ENCODE data around the gene MAP3K9.
A peak's percentile ranks its signal among the peaks of the same experiment; 100 is the strongest.

The MAP3K9 gene

DNA sequence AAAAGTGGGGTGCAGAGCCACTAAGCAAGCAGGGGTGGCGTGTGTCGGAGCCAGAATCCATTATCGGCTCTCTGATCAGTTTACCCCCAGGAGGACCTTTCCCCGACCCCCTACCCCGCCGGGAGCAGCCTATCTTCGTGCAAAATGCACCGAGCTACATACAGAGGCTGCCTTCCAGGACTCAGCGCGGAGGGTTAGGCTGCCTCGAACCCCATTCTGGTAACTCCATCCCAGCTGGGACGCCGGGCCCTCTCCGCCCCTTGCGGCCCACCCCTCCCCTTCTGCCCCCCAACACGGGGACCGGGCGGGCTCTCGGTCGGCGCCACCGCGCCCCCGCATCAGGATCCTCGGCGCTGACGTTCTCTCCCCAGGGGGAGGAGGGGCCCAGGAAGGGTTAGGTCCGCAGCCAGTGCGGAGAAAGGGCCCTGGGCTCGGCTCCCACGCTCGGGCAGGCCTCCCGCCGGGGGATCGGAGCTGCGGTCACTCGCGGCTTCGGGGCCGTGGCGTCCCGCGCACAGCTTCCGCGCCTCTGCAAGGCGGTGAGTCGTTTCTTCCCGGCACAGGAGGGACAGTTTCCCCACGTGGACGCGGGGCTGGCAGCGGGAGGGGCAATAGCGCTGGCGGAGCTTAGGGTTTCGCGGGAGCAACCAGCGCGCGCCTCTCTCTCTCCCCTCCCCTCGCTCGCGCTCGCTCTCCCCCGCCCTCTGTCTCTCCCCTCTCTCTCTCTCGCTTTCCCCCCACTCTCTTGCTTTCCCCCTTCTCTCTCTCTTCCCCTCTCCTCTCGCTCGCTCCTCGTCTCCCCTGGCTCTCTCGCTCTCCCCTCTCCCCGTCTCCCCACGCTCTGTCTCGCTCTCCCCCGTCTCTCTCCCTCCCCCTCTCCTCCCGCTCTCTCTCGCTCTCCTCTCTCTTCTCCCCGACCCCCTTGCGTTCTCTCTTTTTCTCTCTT lies 12.5 kb upstream of the MAP3K9 start:
- DNase-seq (ENCODE audit: low read depth) = peak; percentile 30

DNA sequence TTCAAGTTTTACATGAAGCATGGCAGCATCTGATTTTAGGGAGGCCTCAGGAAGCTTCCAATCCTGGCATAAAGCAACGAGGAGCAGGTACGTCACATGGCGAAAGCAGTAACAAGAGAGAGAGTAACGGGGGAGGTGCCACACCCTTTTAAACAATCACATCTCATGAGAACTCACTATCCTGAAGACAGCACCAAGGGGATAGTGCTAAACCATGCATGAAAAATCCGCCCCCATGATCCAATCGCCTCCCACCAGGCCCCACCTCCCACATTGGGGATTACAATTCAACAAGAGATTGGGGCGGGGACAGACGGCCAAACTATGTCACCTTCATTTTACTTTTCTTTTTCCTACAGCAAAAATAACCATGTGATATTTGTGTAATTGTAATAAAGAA lies 7.2 kb upstream of the MAP3K9 start:
- no peak for DNase-seq (ENCODE audit: low read depth)

DNA sequence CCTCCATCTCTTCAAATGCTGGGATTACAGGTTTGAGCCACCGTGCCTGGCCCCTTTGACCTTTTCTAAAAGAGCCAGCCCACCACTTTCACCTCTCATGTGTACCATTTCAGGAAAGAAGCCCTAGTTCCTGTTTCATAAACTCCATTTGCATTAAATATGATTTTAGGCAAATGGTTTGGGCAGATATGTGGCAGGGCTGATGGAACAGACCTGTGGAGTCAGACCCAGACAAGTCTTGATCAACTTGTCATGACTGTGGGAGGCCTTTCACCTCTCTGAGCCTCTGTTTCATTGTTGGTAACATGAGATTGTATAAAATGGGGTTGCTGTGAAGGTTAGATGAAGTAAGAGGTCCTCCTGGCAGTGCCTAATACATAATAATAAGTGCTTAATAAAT lies 5.2 kb upstream of the MAP3K9 start:
- no peak for DNase-seq (ENCODE audit: low read depth)

DNA sequence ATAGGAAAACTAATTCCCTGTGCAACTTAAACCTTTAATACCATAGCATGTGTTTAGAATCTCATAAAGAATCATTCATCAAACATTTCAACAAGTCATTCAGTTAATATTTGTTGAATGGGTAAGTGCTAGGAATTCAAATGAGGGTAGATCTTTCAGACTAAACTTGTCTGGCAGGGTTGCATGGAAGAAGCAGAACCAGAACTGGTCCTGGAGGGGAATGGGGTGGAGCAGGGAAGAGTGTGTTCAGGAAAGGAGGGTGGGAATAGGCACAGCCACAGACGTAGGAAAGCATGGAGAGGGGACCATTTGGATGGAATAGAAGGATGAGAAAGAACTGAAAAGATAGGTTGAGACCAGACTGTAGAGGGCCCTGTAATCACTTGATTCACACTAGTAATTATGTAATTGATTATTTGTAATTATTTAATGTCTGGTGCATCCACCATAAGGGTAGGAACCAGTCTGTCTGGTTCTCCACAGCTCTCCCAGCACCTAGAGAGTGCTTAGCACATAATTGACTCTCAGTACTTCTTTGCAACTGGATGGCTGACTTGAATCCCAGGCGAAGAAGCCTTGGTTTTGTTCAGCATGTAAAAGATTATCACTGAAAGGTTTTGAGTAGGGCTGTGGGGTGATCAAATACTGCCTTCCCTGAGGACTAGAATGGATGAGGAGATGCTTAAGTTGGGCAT lies 3.0 kb upstream of the MAP3K9 start:
- DNase-seq (ENCODE audit: low read depth) = no peak

DNA sequence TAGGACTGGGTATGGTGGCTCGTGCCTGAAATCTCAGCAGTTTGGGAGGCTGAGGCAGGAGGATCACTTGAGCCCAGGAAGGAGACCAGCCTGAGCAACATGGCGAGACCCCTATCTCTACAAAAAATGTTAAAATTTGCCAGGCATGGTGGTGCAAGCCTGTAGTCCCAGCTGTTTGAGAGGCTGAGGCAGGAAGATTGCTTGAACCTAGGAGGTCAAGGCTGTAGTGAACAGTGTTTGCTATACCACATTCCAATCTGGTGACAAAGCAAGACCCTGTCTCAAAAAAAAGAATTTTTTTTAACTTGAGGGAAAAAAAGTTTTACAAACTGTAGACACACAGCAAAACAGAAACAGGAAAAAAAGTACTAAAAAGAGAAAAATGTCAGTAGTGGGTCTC lies 2.3 kb upstream of the MAP3K9 start:
- DNase-seq (ENCODE audit: low read depth) = no peak

DNA sequence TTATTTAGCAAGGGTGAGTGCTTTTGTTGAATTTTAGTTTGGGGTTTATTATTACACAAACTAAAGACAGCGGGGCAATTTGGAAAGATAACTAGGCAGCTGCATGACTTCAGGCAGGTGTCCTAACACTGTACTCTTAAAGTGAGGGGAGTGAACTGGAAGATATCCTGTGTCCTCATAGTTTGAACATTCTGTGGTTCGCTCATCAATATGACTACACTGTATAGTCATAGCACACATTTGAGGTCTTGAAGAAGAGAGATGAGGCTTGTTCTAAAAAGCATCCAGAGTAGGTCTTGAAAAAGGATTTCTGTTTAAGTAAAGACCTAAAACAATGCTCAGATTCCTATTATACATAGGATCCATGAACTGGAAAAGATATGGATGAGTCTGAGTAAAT lies 1.7 kb upstream of the MAP3K9 start:
- DNase-seq (ENCODE audit: low read depth) = no peak

DNA sequence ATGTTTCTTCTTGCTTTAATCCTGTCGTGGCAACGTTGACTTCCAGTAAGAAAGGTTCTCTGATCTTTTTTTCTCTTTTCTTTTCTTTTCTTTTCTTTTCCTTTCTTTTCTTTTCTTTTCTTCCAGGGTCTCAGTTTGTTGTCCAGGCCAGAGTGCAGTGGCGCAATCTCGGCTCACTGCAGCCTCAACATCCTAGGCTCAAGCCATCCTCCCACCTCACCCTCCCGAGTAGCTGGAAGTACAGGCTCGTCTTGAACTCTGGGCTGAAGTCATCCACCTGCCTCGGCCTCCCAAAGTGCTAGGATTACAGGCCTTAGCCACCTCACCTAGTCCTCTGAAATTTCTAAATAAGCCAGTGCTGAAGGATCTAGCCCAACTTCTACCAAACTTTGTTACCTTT lies 1.3 kb upstream of the MAP3K9 start:
- DNase-seq (ENCODE audit: low read depth) = no peak

DNA sequence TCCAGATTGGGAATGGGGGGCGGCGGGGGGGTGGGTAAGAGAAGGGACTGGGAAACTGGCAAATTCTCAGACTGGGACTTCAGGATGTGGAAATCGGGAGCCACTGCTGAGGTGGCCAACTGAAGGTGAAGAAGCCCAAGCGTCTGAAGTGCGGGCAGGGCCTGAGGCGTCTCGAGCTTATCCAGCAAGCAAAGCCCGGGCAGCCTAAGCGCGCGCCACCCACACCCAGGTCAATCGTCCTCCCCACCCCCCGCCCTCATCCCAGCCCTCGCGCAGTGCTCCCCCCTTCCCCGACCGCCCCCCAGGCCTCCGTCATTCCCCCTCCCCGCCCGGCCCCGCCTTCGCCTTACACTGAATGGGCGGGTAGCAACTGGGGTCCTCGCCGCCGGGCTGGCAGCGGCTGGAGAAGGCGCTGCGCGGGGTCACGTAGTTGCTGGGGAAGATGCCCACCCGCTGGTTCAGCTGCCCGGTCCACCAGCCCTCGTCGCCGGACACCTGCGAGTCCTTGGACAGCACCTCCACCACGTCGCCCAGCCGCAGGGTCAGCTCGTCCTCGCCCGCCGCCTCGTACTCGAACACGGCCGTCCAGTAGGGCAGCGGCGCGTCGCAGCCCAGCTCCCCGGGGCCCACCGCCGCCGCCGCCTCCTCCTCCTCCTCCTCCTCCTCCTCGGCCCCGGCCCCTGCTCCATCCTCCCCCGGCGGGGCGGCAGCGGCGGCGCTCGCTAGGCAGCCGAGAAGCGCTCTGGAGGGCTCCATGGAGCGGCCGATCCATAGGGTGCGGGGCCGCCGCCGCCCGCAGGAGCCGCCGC lies 693 bp downstream of the MAP3K9 start:
- DNase-seq (ENCODE audit: low read depth) = peak; percentile 17

DNA sequence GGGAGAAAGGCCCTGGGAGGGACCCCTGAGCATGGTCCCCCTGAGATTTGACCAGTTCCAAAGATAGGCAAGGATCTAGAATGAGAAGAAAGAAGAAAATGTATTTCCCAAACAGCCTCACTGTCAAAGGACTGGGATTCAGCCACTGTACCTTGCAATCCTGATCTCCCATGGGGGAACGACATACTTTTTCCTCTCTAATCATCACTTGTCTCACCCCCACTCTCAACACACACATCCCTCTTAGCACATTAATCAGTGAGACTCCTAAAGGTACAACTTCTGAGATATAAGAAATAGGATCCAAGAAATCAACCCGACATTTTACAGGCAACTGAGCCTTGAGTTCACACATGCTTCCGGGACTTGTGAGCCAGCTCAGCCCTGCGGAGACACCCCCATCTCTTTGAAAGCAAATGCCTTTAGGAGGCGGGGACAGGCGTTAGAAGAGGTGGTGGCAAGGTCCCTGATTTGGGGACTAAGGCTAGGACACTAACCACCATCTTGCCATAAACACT lies 1.4 kb downstream of the MAP3K9 start:
- DNase-seq (ENCODE audit: low read depth) = no peak

DNA sequence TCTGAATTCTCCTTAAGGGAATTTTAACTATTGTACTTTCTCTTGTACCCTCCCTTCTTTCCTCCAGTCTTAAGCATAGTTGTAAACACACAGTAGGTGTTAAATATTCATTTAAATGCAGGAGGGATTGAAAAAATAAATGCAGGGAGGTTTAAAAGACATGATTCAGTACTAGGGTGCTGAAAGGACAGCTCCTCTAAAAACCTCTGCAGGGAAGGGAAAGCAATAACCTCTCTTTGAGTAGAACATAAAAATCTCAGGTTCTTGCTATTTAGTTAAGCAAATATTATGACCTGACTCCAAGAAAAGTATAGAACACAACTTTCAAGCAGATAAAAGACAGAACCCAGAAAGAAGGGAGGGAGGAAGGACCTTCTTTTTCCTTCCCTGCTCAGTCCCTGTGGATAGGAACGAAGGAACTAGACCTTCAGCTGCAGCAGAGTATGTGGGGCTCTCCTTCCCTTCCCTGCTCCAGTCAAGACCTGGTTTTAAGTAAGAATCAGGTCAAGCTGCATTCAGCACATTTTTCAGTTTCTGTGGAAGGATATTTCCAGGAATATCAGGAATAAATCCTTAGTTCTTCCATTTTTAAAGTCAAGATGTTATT lies 4.7 kb downstream of the MAP3K9 start:
- no peak for DNase-seq (ENCODE audit: low read depth)

DNA sequence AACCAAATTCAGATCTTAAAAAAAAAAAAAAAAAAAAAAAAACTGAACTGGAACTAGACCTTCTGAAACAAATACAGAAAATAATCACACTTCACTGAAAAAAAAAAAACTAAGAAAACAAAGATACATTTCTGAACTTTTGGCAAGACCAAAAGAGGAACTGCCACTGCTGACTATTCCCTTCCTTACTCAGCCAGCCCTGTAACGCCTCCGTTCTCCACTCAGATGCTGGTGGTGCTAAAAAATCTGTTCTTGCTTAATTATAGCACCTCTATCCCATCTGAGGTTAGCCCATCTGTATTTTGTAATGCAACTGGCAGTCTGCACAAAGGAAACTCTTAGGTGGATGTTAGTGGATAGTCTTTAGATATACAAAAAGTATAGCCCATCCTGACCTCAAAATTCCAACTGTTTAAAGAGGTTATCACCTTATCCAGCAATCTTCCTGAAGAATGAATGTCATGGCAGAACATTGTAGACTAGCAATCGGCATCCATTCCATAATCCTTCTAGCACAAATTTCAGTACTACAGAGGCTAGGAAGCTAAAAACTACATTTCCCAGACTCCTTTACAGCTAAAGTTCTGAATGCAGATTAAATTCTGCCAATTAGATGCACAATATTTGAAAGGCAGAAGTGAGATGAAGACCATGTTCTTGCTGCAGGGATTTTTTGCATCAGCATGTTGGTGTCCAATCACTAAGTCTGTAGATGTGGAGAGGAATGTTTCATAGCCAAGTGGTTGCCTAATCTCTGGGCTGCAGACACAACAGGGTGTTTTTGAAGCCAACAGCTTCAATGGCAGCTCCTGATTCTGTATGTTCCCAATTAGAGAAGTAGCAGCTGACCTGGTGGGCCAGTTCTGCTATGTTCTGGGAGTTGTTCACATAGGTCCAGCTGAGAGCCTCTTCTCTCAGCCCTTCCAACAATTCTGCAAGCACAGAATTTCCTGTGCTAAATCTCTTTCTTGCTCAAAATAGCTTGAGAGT lies 5.7 kb downstream of the MAP3K9 start:
- DNase-seq (ENCODE audit: low read depth) = no peak

DNA sequence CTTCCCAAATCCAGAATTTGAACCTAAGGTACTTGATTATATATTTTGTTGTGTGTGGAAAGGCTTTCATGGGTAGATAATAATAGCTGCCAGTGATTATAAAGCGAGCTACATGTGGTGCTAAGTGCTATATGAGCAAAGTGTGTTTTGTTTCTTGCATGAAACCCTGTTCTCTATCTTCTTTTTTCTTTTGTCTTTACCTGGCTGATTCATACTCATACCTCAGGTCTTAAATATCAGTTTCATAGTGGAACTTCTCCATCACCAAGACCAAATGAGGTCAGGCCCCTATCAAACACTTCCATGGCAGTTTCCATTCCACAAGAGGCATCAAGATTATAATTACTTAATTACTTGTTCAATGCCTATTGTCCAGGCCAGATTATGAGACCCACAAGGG lies 6.9 kb downstream of the MAP3K9 start:
- DNase-seq (ENCODE audit: low read depth) = no peak

DNA sequence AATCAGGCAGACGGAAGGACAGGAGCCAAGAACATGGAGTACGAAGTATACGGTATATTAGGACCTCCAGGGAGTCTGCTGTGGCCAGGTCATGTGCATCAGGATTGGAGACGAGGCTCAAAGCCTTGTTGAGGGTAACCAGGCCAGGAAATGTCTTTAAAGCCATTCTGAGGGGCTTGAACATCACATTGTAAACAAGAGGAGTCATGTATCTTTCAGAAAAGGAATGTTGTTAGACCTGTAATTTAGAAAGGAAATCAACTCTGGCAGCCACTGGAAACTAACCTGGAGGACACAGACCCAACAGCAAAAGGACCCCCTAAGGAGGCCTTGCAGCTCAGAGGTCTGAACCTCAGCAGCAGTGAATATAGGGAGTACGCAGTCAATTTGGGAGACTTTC lies 7.5 kb downstream of the MAP3K9 start:
- DNase-seq (ENCODE audit: low read depth) = no peak

DNA sequence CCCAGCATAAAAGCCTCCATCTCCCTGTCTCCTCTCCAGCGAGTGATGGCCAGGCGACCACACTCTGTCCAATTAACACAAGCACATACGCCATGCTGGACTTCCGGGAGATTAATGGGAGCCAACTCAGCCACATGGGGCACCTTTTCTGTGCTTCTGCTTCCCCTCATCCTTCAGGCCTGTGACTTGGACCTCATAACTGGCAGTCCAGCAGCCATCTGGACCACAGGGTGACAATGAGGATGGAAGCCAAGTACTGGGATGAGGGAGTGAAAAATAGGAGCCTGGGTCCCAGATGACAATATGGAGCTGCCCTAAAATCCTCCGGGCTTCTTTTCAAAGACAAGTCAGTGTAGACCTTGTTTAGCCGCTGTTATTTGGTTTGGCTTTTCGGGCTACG lies 12.8 kb downstream of the MAP3K9 start:
- no peak for DNase-seq (ENCODE audit: low read depth)

DNA sequence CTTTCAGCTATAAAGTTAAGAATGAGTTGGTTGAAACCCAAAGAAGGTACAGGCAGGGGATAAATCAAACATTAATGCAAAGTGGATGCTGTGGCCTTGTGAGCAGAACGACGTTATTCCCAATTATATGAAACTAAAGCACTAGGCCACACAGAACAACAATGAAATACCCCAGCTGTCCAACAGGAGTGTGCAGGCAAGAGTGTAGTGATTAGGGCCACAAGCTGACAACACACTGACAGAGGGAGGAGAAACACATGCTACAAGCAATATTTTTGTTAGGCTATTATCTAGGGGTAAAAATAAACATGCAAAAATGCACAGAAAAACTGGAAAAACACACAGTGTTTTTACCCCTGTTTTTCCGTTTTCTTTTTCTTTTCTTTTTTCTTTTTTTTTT lies 15.0 kb downstream of the MAP3K9 start:
- no peak for DNase-seq (ENCODE audit: low read depth)

DNA sequence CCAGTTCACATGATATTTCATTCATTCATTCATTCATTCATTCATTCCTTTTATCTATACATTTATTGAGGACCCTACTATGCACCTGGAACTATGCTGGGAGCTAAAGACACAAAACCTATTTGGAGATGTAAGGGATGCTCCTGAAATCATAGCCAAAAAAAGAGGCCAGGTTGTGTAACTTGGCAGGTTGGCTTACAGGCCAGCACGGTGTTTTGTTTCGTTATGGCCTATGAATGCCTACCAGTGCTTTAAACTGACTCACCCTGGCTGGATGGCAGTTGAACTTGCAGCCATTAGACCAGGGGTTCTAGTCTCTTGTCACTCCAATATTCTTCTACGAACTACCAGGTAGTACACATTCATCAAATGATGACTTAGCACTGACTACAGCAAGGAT lies 15.7 kb downstream of the MAP3K9 start:
- no peak for DNase-seq (ENCODE audit: low read depth)

DNA sequence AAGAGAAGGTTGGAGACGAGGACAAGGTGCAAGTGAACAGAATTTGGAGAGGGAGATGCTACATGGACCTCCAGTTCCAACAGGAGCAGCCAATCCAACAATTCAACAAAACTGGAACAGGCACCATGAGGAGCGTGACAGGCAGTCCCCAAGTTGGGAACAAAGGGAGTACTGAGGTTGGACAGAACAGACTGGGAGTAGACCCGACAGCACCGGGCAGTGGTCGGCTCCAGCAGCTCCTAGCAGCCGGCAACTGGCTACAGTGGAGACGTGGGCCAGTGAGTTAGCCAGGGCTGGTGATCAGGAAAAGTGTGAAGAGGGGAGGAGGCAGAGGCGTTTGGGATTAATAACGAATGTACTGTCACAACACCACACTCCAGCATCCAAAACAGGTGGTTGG lies 16.4 kb downstream of the MAP3K9 start:
- no peak for DNase-seq (ENCODE audit: low read depth)

DNA sequence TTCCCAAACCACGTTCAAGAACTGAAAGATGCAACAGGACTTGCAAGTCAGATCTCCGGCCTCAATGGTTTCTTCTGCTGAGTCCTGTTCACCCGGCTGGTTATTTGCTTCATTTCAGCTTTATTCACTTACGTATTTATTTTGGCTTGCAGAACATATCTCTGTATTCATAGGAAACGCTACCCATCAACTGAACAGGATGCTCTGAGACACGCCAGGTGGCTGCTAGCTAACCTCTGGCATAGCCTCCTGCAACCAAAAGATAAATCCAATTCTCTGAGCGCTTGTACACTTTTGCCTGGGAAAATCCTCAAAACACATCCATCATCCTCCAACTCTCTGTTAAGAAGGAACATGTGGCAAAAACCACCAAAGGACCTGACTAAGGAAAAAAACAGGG lies 17.3 kb downstream of the MAP3K9 start:
- DNase-seq (ENCODE audit: low read depth) = no peak

DNA sequence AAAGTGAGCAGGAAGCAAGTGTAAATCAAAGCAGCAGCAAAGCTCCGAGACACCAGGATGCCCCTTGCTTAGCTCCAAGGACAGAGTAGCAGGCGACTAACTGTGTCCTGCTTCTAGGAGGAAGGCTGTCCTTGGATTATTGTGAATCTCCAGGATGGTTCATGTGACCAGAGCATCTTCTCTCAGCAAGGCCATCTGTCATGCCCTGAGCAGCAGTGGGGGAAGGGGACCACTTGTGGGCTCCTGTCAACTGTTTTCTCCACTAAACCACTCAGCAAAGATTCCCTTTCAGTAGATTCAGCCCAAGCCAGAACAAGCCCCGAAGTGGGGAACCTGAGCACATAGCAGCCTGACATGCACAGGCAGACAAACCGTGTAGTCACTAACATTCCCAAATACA lies 19.4 kb downstream of the MAP3K9 start:
- DNase-seq (ENCODE audit: low read depth) = no peak

DNA sequence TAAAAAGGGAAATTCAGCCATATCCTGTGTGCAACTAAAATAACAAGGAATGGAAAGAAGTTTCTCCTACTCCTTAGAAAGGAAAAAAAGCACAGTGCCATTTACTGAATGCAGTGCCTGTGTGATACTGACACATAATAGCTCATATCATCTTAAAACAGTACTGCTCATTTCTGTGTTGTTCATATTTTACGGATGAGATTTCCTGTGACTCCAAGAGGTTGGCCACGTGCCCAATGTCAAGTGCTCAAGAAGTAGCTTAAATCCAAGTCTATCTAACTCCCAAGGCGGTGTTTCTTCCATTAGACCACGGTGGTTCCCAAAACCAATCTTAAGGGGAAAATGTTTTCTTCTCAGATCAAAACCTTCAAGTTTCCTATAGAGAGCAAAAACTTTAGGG lies 20.0 kb downstream of the MAP3K9 start:
- no peak for DNase-seq (ENCODE audit: low read depth)

DNA sequence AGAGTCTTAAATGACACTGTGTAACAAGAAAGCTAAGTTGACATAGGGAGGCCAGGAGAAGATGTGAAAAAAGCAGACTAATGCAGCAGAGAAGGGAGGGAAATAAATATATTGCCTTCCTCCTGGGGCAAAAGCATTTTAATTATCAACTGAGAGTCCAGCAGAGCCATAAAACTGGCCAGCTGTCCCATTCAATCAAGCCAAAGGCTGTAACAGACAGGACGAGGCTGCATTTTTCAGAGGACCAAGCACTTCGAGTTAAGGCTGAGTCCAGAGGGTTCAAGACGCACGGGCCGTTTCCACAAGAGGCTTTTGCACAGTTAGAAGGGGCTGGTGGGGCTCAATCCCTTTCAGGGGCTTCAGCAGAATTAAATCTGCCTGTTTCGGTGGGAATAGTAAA lies 20.4 kb downstream of the MAP3K9 start:
- DNase-seq (ENCODE audit: low read depth) = no peak
